HCT116 (cell line): ENCODE data around the gene CUZD1.

Experiments
- CEBPB ChIP-seq: IDR thresholded peaks from 2 replicates; pipeline ENCODE4 v1.6.1; 2012; ENCODE audit warnings: low read depth
- CTCF ChIP-seq, 3 experiments: fragments of 200-600 bp in 1 of 3; sonication (generic) in 1 of 3; IDR thresholded peaks in 2 of 3; conservative IDR thresholded peaks in 1 of 3; 2 replicates each; pipeline ENCODE4 v1.5.1; 2012 to 2017; ENCODE audit warnings: low read depth in 2 of 3, low read length in 2 of 3, antibody characterized with exemption in 1 of 3, borderline replicate concordance in 1 of 3, control low read depth in 1 of 3, mild to moderate bottlenecking in 1 of 3, mixed read lengths in 1 of 3, mixed run types in 1 of 3, moderate library complexity in 1 of 3; ENCODE audit not compliant: insufficient read depth in 1 of 3
- EZH2 ChIP-seq: fragments of 200-600 bp; sonication (generic); IDR thresholded peaks from 2 replicates; pipeline ENCODE4 v1.6.1; 2017; ENCODE audit warnings: antibody characterized with exemption, mixed run types
- EZH2phosphoT487 ChIP-seq: fragments of 200-600 bp; IDR thresholded peaks from 2 replicates; pipeline ENCODE4 v1.6.1; 2018; ENCODE audit warnings: antibody characterized with exemption, borderline replicate concordance
- JUND ChIP-seq: IDR thresholded peaks from 2 replicates; pipeline ENCODE4 v1.6.1; 2012
- POLR2A ChIP-seq: IDR thresholded peaks from 2 replicates; pipeline ENCODE4 v1.7.0; 2011; ENCODE audit warnings: borderline replicate concordance; ENCODE audit not compliant: insufficient read depth, insufficient read length; ENCODE audit errors: extremely low read depth
- POLR2AphosphoS5 ChIP-seq: IDR thresholded peaks from 2 replicates; pipeline ENCODE4 v1.6.1; 2011; ENCODE audit warnings: mild to moderate bottlenecking, low read depth, low read length, moderate library complexity
- REST ChIP-seq: IDR thresholded peaks from 2 replicates; pipeline ENCODE4 v1.6.1; 2012; ENCODE audit warnings: low read depth
- SIN3A ChIP-seq: IDR thresholded peaks from 2 replicates; pipeline ENCODE4 v1.6.1; 2012; ENCODE audit warnings: low read depth
- TCF7L2 ChIP-seq: IDR thresholded peaks from 2 replicates; pipeline ENCODE4 v1.7.0; 2011; ENCODE audit warnings: borderline replicate concordance, inconsistent platforms; ENCODE audit not compliant: insufficient read depth, insufficient read length; ENCODE audit errors: extremely low read depth
- YY1 ChIP-seq: IDR thresholded peaks from 2 replicates; pipeline ENCODE4 v1.6.1; 2011; ENCODE audit warnings: low read length, low read depth, moderate library complexity, mild to moderate bottlenecking; ENCODE audit not compliant: insufficient replicate concordance; ENCODE audit errors: extremely low read depth
- ZFX ChIP-seq: fragments of 450-650 bp; IDR thresholded peaks from 2 replicates; pipeline ENCODE4 v1.6.1; 2017
- ZNF274 ChIP-seq: fragments of 200-500 bp; sonication (Bioruptor generic); IDR thresholded peaks from 2 replicates; pipeline ENCODE4 v1.6.1; 2014; ENCODE audit warnings: mild to moderate bottlenecking, low read depth, low read length, inconsistent platforms

- no peak for TF ChIP-seq CTCF (IDR thresholded peaks at IDR 0.05 in 2 of 3, conservative IDR thresholded peaks at IDR 0.05 in 1 of 3; ENCODE audit: borderline replicate concordance in 1 of 3, insufficient read depth in 1 of 3, low read depth in 2 of 3, low read length in 2 of 3)
- no peak for TF ChIP-seq EZH2
- no peak for TF ChIP-seq POLR2A
- TF ChIP-seq EZH2phosphoT487: no peak
- no peak for TF ChIP-seq REST
- no peak for TF ChIP-seq ZFX
- no peak for TF ChIP-seq ZNF274
- peak; percentile 22; the same call in 1 of the 2 replicates for TF ChIP-seq JUND
- TF ChIP-seq YY1: no peak
- no peak for TF ChIP-seq TCF7L2
- no peak for TF ChIP-seq POLR2AphosphoS5
- no peak for TF ChIP-seq CEBPB
- TF ChIP-seq SIN3A: no peak
Observed at GRCh38 chr10:122861711-122862161, 16.1 kb upstream of the CUZD1 start.
